Loucy (cell line): ENCODE measurements around the gene PRICKLE2.

Experiments
- H2AFZ ChIP-seq: fragments of 200-600 bp; sonication (generic); 2 replicates; pipeline ENCODE4 v1.6.0; 2016; ENCODE audit warnings: antibody characterized with exemption, mild to moderate bottlenecking, low read length, moderate library complexity
- H3F3A ChIP-seq: fragments of 200-600 bp; 2 replicates; pipeline ENCODE4 v1.6.0; 2016; ENCODE audit warnings: antibody characterized with exemption, low read depth, mild to moderate bottlenecking
- H3K27me3 ChIP-seq: fragments of 200-600 bp; sonication (generic); 2 replicates; pipeline ENCODE4 v1.6.1; 2014; ENCODE audit warnings: low read length, mild to moderate bottlenecking; ENCODE audit not compliant: insufficient read depth, poor library complexity, severe bottlenecking
- H3K36me3 ChIP-seq: fragments of 200-600 bp; sonication (generic); 2 replicates; pipeline ENCODE4 v1.6.1; 2016; ENCODE audit warnings: low read length; ENCODE audit not compliant: insufficient read depth
- H3K4me1 ChIP-seq: fragments of 200-600 bp; sonication (generic); 2 replicates; pipeline ENCODE4 v1.5.1; 2014; ENCODE audit warnings: low read length, mild to moderate bottlenecking; ENCODE audit not compliant: insufficient read depth, poor library complexity, severe bottlenecking
- H3K4me2 ChIP-seq: fragments of 200-600 bp; sonication (generic); 2 replicates; pipeline ENCODE4 v1.6.0; 2014; ENCODE audit warnings: antibody characterized with exemption, low read length, low read depth, mild to moderate bottlenecking; ENCODE audit not compliant: poor library complexity, severe bottlenecking
- H3K4me3 ChIP-seq: fragments of 200-600 bp; sonication (generic); 2 replicates; pipeline ENCODE4 v1.5.1; 2014; ENCODE audit warnings: low read length, mild to moderate bottlenecking, mixed read lengths; ENCODE audit not compliant: poor library complexity, severe bottlenecking
- H3K79me2 ChIP-seq: fragments of 200-600 bp; sonication (generic); 2 replicates; pipeline ENCODE4 v1.6.1; 2014; ENCODE audit warnings: low read length; ENCODE audit not compliant: insufficient read depth
- H3K9ac ChIP-seq: fragments of 200-600 bp; sonication (generic); 2 replicates; pipeline ENCODE4 v1.6.0; 2014; ENCODE audit warnings: mild to moderate bottlenecking, low read depth, low read length, moderate library complexity; ENCODE audit not compliant: poor library complexity, severe bottlenecking
- H3K9me2 ChIP-seq: fragments of 200-600 bp; sonication (generic); replicated peaks from 2 replicates; pipeline ENCODE4 v1.6.1; 2016; ENCODE audit warnings: low read depth, low read length, mixed read lengths
- H3K9me3 ChIP-seq: fragments of 200-600 bp; sonication (generic); 2 replicates; pipeline ENCODE4 v1.6.1; 2014; ENCODE audit warnings: mild to moderate bottlenecking, antibody characterized with exemption, low read length, low read depth; ENCODE audit not compliant: insufficient read depth
- H4K20me1 ChIP-seq: fragments of 200-600 bp; sonication (generic); 2 replicates; pipeline ENCODE4 v1.6.0; 2014; ENCODE audit warnings: antibody characterized with exemption, low read length, mild to moderate bottlenecking; ENCODE audit not compliant: insufficient read depth, poor library complexity, severe bottlenecking
- EZH2phosphoT487 ChIP-seq: fragments of 200-600 bp; IDR thresholded peaks from 2 replicates; pipeline ENCODE4 v1.6.1; 2018; ENCODE audit warnings: antibody characterized with exemption, mild to moderate bottlenecking, moderate library complexity, borderline replicate concordance
- TF ChIP-seq, protein P1 (sequence below): fragments of 200-600 bp; sonication (generic); conservative IDR thresholded peaks from 2 replicates; pipeline ENCODE4 v1.5.1; 2014; ENCODE audit warnings: mild to moderate bottlenecking, antibody characterized with exemption, low read length

Gene PRICKLE2

DNA sequence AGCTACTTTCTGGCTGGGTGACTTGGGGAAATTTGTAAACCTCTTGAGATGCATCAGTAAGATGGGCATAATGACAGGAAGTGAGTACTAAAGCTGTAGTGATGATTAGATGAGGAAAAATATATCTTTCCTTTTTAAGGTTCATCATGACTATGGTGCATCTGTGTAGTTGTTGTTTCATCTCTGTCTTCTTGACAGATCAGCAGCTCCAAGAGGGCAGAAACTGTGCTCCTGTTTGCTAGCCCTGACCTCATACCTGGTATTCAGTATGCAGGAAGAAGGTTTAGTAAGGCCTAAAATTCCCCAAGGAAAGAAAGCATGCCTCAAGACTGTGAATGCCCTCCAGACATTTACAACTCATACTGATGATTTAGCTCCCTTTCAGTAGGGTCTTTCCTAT, 119.5 kb downstream of the PRICKLE2 start:
- TF ChIP-seq, protein P1, sequence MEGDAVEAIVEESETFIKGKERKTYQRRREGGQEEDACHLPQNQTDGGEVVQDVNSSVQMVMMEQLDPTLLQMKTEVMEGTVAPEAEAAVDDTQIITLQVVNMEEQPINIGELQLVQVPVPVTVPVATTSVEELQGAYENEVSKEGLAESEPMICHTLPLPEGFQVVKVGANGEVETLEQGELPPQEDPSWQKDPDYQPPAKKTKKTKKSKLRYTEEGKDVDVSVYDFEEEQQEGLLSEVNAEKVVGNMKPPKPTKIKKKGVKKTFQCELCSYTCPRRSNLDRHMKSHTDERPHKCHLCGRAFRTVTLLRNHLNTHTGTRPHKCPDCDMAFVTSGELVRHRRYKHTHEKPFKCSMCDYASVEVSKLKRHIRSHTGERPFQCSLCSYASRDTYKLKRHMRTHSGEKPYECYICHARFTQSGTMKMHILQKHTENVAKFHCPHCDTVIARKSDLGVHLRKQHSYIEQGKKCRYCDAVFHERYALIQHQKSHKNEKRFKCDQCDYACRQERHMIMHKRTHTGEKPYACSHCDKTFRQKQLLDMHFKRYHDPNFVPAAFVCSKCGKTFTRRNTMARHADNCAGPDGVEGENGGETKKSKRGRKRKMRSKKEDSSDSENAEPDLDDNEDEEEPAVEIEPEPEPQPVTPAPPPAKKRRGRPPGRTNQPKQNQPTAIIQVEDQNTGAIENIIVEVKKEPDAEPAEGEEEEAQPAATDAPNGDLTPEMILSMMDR: no peak
- no peak for TF ChIP-seq EZH2phosphoT487
- Histone ChIP-seq H3K9me2 (no peaks in the 10 kb centered on the region), H3K4me3 (no peak overlapping the region), H3K9ac (no peak overlapping the region), H3K36me3 (no peaks in the 10 kb centered on the region), H3K27me3 (no peaks in the 10 kb centered on the region), H3K4me1 (no peaks in the 10 kb centered on the region), H2AFZ (no peak overlapping the region), H3K79me2 (no peaks in the 10 kb centered on the region), H4K20me1 (no peaks in the 10 kb centered on the region), H3F3A (no peaks in the 10 kb centered on the region), H3K9me3 (no peaks in the 10 kb centered on the region), H3K4me2 (no peak overlapping the region)

DNA sequence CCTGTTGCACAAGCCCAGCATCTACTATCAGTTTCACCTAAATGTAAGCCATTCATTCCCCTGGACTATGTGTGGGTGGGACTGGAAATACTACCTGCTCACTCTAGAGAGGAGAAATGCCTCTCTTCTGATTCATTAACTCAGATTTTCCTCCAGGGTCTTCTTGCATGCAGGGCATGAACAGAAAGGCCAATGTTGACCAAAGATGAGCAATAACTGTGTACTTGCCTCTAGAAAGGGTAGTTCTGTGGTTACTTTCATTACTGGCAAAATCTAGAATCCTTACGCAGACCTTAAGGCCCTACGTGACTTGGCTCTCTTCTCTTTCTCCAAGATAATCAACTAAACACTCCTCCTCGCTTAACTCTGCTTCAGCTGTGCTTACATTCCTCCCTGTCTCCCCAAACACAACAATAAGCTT, 120.6 kb downstream of the PRICKLE2 start:
- H2AFZ ChIP-seq: no peak overlapping the region
- no peaks in the 10 kb centered on the region for H4K20me1 ChIP-seq
- TF ChIP-seq, protein P1: no peak
- no peak for TF ChIP-seq EZH2phosphoT487
- H3F3A ChIP-seq: no peaks in the 10 kb centered on the region
- H3K4me1 ChIP-seq: no peaks in the 10 kb centered on the region
- H3K27me3 ChIP-seq: no peaks in the 10 kb centered on the region
- H3K4me3 ChIP-seq: no peak overlapping the region
- H3K36me3 ChIP-seq: no peaks in the 10 kb centered on the region
- no peaks in the 10 kb centered on the region for H3K79me2 ChIP-seq
- no peak overlapping the region for H3K4me2 ChIP-seq
- H3K9me3 ChIP-seq: no peaks in the 10 kb centered on the region
- H3K9me2 ChIP-seq: no peaks in the 10 kb centered on the region
- H3K9ac ChIP-seq: no peak overlapping the region

DNA sequence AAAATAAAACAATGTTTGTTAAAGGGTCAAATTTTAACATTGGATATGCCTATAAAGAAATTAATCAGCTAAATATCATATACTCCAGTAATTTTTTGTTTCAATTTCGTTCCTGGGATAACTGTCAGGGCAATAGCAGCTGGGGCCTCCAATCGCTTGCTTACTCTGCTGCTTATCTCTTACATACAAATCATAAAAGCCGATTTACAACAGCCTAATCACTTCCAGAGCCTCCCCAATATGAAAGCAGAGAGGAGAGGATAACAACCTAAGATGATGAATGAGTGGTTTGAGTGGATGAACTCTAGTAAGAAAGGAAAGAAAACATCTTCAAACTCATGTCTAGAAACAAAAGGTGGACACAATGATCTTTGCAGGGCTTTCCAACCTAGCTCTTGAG, 121.3 kb downstream of the PRICKLE2 start:
- no peak for TF ChIP-seq EZH2phosphoT487
- TF ChIP-seq, protein P1: no peak
- Histone ChIP-seq H3K4me3 (no peak overlapping the region), H3K9me2 (no peaks in the 10 kb centered on the region), H3K9me3 (no peaks in the 10 kb centered on the region), H2AFZ (no peak overlapping the region), H3K4me2 (no peak overlapping the region), H3K9ac (no peak overlapping the region), H3K36me3 (no peaks in the 10 kb centered on the region), H3K27me3 (no peaks in the 10 kb centered on the region), H3K79me2 (no peaks in the 10 kb centered on the region), H4K20me1 (no peaks in the 10 kb centered on the region), H3F3A (no peaks in the 10 kb centered on the region), H3K4me1 (no peaks in the 10 kb centered on the region)
